Ishikawa (cell line): Measurements from ENCODE around the gene ACBD5.

Source experiments
- CEBPB ChIP-seq: IDR thresholded peaks from 2 replicates; pipeline ENCODE4 v1.6.1; 2012
- EP300 ChIP-seq: IDR thresholded peaks from 2 replicates; pipeline ENCODE4 v1.6.1; 2012; ENCODE audit warnings: borderline replicate concordance
- RAD21 ChIP-seq: IDR thresholded peaks from 2 replicates; pipeline ENCODE4 v1.6.1; 2012; ENCODE audit warnings: low read depth
- YY1 ChIP-seq: IDR thresholded peaks from 2 replicates; pipeline ENCODE4 v1.6.1; 2012; ENCODE audit warnings: low read depth
- TF ChIP-seq, protein P1 (sequence below): IDR thresholded peaks from 2 replicates; pipeline ENCODE4 v1.6.1; 2012
- TF ChIP-seq, protein P2 (sequence below): IDR thresholded peaks from 2 replicates; pipeline ENCODE4 v1.6.1; 2012; ENCODE audit warnings: low read depth, mild to moderate bottlenecking

DNA sequence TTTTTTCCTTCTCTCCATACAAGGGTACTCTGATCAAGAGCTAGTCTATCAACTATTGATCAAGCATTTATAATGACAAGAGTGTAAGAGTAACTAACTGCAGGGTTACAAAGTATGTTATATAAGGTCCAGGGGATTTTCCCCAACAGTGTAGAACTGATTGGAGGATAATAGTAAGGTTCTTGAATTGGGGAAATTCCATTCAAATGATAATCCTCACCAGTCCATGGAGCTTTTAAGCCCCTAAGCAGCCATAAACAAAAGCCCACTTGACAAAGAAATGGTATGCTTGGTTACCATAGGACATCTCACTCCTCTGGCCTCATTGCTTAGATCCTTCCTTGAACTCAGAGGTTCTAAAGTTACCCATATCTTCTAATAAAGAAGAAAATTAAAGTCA lies 94.7 kb downstream of the ACBD5 start:
- TF ChIP-seq YY1 = no peak
- TF ChIP-seq CEBPB = no peak
- no peak for TF ChIP-seq RAD21
- TF ChIP-seq, protein P1, sequence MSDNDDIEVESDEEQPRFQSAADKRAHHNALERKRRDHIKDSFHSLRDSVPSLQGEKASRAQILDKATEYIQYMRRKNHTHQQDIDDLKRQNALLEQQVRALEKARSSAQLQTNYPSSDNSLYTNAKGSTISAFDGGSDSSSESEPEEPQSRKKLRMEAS = no peak
- TF ChIP-seq, protein P2, sequence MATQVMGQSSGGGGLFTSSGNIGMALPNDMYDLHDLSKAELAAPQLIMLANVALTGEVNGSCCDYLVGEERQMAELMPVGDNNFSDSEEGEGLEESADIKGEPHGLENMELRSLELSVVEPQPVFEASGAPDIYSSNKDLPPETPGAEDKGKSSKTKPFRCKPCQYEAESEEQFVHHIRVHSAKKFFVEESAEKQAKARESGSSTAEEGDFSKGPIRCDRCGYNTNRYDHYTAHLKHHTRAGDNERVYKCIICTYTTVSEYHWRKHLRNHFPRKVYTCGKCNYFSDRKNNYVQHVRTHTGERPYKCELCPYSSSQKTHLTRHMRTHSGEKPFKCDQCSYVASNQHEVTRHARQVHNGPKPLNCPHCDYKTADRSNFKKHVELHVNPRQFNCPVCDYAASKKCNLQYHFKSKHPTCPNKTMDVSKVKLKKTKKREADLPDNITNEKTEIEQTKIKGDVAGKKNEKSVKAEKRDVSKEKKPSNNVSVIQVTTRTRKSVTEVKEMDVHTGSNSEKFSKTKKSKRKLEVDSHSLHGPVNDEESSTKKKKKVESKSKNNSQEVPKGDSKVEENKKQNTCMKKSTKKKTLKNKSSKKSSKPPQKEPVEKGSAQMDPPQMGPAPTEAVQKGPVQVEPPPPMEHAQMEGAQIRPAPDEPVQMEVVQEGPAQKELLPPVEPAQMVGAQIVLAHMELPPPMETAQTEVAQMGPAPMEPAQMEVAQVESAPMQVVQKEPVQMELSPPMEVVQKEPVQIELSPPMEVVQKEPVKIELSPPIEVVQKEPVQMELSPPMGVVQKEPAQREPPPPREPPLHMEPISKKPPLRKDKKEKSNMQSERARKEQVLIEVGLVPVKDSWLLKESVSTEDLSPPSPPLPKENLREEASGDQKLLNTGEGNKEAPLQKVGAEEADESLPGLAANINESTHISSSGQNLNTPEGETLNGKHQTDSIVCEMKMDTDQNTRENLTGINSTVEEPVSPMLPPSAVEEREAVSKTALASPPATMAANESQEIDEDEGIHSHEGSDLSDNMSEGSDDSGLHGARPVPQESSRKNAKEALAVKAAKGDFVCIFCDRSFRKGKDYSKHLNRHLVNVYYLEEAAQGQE = no peak
- no peak for TF ChIP-seq EP300
